OCI-LY3 (cell line): ENCODE measurements around the gene CIDEB.

ENCODE experiments used
- H2AFZ ChIP-seq: fragments of 200-600, 300-600 bp; shearing (Covaris generic); 2 replicates; pipeline ENCODE4 v1.6.0; 2014; ENCODE audit warnings: antibody characterized with exemption, low read depth, low read length
- H3K27ac ChIP-seq: fragments of 200-600, 300-600 bp; sonication (generic); 2 replicates; pipeline ENCODE4 v1.5.1; 2014; ENCODE audit warnings: mild to moderate bottlenecking, low read length, moderate library complexity, mixed read lengths
- H3K27me3 ChIP-seq: fragments of 200-600, 300-600 bp; sonication (generic); 2 replicates; pipeline ENCODE4 v1.6.1; 2014; ENCODE audit warnings: low read depth, low read length, mixed read lengths
- H3K36me3 ChIP-seq: fragments of 200-600, 300-600 bp; sonication (generic); replicated peaks from 2 replicates; pipeline ENCODE3; 2014; ENCODE audit warnings: low read depth, low read length, mixed read lengths
- H3K4me1 ChIP-seq: fragments of 300-600, 200-600 bp; sonication (generic); 2 replicates; pipeline ENCODE4 v1.6.1; 2014; ENCODE audit warnings: low read length, mixed read lengths
- H3K4me2 ChIP-seq: fragments of 200-600, 300-600 bp; sonication (generic); 2 replicates; pipeline ENCODE4 v1.6.1; 2014; ENCODE audit warnings: low read length, mixed read lengths
- H3K4me3 ChIP-seq: fragments of 300-600, 200-600 bp; sonication (generic); 2 replicates; pipeline ENCODE4 v1.5.1; 2014; ENCODE audit warnings: antibody characterized with exemption, mild to moderate bottlenecking, low read length, moderate library complexity
- H3K79me2 ChIP-seq: fragments of 300-600, 200-600 bp; shearing (Covaris generic); 2 replicates; pipeline ENCODE4 v1.6.1; 2014; ENCODE audit warnings: mild to moderate bottlenecking, low read length, mixed read lengths
- H3K9ac ChIP-seq: fragments of 300-600, 200-600 bp; shearing (Covaris generic); 2 replicates; pipeline ENCODE4 v1.6.0; 2014; ENCODE audit warnings: mild to moderate bottlenecking, low read length, moderate library complexity
- H3K9me3 ChIP-seq: fragments of 200-600, 300-600 bp; shearing (Covaris generic); 2 replicates; pipeline ENCODE4 v1.6.1; 2014; ENCODE audit warnings: low read length, mixed read lengths; ENCODE audit not compliant: insufficient read depth
- H4K20me1 ChIP-seq: fragments of 200-600, 300-600 bp; sonication (generic); 2 replicates; pipeline ENCODE4 v1.6.1; 2016; ENCODE audit warnings: low read length, mixed read lengths; ENCODE audit not compliant: insufficient read depth
- CTCF ChIP-seq: fragments of 200-600, 300-600 bp; sonication (generic); IDR thresholded peaks from 2 replicates; pipeline ENCODE4 v1.5.1; 2014; ENCODE audit warnings: antibody characterized with exemption, low read length, low read depth
- EZH2phosphoT487 ChIP-seq: fragments of 200-600 bp; shearing (Covaris generic); IDR thresholded peaks from 2 replicates; pipeline ENCODE4 v1.6.1; 2018; ENCODE audit warnings: antibody characterized with exemption, mixed run types, low read depth

Gene CIDEB

GRCh38 chr14:24290746-24291145 lies 17.0 kb downstream of the CIDEB start:
- Histone ChIP-seq H3K79me2 (no peaks in the 10 kb centered on the region), H3K4me2 (no peak overlapping the region), H3K27ac (no peak overlapping the region), H3K27me3 (peaks cover 13% of the 10 kb centered on the region), H3K36me3 (peaks cover 17% of the 10 kb centered on the region), H3K9ac (no peak overlapping the region), H3K9me3 (no peaks in the 10 kb centered on the region), H2AFZ (no peak overlapping the region), H4K20me1 (peaks cover 24% of the 10 kb centered on the region), H3K4me1 (peaks cover 31% of the 10 kb centered on the region), H3K4me3 (no peak overlapping the region)
- no peak for TF ChIP-seq EZH2phosphoT487
- TF ChIP-seq CTCF, result no peak

DNA sequence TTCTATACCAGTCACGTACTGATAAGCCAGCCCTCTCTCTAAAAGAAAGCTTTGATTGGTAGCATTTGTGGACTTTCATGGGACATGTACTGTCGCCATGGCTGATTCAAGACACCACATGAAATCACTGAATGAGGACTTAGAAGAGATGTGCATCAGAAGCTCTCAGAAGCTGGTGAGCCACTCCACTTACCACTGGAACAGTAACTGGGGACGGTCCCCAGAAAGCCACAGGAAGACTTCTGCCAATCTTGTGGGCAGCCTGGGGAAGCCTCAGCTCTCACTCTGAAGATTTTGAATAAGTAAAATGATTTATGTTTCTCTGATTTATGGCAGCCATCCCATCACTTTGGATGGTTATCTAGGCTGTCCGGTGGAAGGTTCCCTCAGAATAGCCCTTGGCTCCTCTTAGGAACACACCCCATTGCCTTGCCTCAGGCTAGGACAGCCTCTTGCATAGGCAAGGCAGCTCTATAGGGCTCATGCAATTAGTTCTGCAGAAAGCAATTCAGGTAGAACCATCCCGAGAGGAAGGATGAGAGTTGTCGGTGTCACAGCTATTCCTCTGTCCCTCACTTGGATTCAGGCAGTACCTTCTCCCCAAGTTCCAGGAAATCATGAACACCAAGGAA lies 18.0 kb downstream of the CIDEB start:
- no peak overlapping the region for H2AFZ ChIP-seq
- peaks cover 31% of the 10 kb centered on the region for H3K4me1 ChIP-seq
- H3K36me3 ChIP-seq, result peaks cover 14% of the 10 kb centered on the region
- TF ChIP-seq EZH2phosphoT487 (no peak), CTCF (no peak)
- peaks cover 13% of the 10 kb centered on the region for H3K27me3 ChIP-seq
- H3K4me3 ChIP-seq, result no peak overlapping the region
- peaks cover 24% of the 10 kb centered on the region for H4K20me1 ChIP-seq
- no peaks in the 10 kb centered on the region for H3K9me3 ChIP-seq
- H3K4me2 ChIP-seq, result peak overlapping the region; percentile 49
- H3K27ac ChIP-seq, result no peak overlapping the region
- no peak overlapping the region for H3K9ac ChIP-seq
- H3K79me2 ChIP-seq, result no peaks in the 10 kb centered on the region

DNA sequence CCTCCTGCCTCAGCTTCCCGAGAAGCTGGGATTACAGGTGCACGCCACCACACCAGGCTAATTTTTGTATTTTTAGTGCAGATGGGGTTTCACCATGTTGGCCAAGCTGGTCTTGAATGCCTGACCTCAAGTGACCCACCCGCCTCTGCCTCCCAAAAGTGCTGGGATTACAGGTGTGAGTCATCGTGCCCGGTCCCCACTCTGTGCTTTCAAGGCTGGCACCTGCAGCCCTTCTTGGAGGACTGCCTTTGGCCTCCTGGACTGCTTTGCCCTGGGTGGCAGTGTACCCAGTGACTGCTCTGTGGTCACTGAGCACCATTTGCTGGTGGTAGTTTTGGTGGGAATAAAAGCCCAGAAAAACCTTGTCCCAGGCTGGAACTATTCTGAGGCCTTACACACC lies 20.8 kb downstream of the CIDEB start:
- peaks cover 24% of the 10 kb centered on the region for H4K20me1 ChIP-seq
- no peaks in the 10 kb centered on the region for H3K9me3 ChIP-seq
- H3K4me1 ChIP-seq, result peaks cover 29% of the 10 kb centered on the region
- no peak overlapping the region for H3K4me2 ChIP-seq
- TF ChIP-seq EZH2phosphoT487, result no peak
- no peak for TF ChIP-seq CTCF
- no peak overlapping the region for H3K4me3 ChIP-seq
- no peak overlapping the region for H3K9ac ChIP-seq
- peaks cover 10% of the 10 kb centered on the region for H3K36me3 ChIP-seq
- peaks cover 13% of the 10 kb centered on the region for H3K27me3 ChIP-seq
- no peaks in the 10 kb centered on the region for H3K79me2 ChIP-seq
- no peak overlapping the region for H2AFZ ChIP-seq
- H3K27ac ChIP-seq, result no peak overlapping the region

- H2AFZ ChIP-seq, result no peak overlapping the region
- peaks cover 10% of the 10 kb centered on the region for H4K20me1 ChIP-seq
- H3K9me3 ChIP-seq, result no peaks in the 10 kb centered on the region
- no peak overlapping the region for H3K27ac ChIP-seq
- no peak overlapping the region for H3K9ac ChIP-seq
- H3K79me2 ChIP-seq, result no peaks in the 10 kb centered on the region
- H3K36me3 ChIP-seq, result peaks cover 4% of the 10 kb centered on the region
- no peak overlapping the region for H3K4me2 ChIP-seq
- H3K4me3 ChIP-seq, result no peak overlapping the region
- H3K27me3 ChIP-seq, result peaks cover 7% of the 10 kb centered on the region
- peaks cover 13% of the 10 kb centered on the region for H3K4me1 ChIP-seq
- TF ChIP-seq EZH2phosphoT487, result no peak
- TF ChIP-seq CTCF, result no peak
Measured at GRCh38 chr14:24285351-24285750, 22.4 kb downstream of the CIDEB start.
